Peyer's patch (tissue), 4 donors: ENCODE data around the gene PPP1R1B.
A peak's percentile ranks its signal among the peaks of the same experiment; 100 is the strongest.

ENCODE experiments used
- POLR2A ChIP-seq, 2 donors: fragments of 450-650 bp; IDR thresholded peaks; one replicate each; pipeline ENCODE4 v1.5.1; 2017; ENCODE audit warnings: antibody characterized with exemption in 2 of 2, mild to moderate bottlenecking in 2 of 2, moderate library complexity in 2 of 2
- TF ChIP-seq, protein P1 (sequence below), 6 experiments: fragments of 450-650 bp in 4 of 6; fragments of 200-600 bp in 2 of 6; sonication (generic) in 1 of 6; IDR thresholded peaks; one replicate each; pipeline ENCODE4 v1.5.1; 2017 to 2019; ENCODE audit warnings: antibody characterized with exemption in 6 of 6, mild to moderate bottlenecking in 3 of 6, moderate library complexity in 1 of 6

DNA sequence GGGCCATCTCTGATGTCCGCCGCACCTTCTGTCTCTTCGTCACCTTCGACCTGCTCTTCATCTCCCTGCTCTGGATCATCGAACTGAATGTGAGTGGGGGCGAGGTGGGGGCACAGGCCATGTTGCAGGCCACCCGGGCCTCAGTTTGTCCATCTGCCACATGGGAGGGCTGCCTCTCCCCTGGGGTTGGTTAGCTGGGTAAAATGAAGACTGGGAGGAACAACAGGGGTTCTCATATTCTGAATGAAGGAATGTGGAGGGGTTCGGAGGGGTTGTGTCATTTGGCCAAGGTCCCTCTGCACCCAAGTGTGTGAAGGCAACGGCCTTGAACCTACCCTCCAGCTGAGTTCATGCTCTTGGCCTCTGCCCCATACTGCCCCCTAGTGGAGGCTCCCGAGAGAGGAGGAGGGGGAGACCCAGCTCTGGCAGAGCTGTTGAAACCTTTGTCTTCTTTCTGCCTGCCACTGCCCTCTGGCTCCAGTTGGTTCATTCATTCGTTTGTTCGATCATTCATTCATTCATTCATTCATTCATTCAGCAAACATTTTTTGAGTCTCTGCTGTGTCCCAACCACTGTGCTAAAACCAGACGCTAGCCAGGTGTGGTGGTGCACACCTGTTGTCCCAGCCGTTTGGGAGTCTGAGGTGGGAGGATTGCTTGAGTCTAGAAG, 27.0 kb downstream of the PPP1R1B start:
- TF ChIP-seq, protein P1, sequence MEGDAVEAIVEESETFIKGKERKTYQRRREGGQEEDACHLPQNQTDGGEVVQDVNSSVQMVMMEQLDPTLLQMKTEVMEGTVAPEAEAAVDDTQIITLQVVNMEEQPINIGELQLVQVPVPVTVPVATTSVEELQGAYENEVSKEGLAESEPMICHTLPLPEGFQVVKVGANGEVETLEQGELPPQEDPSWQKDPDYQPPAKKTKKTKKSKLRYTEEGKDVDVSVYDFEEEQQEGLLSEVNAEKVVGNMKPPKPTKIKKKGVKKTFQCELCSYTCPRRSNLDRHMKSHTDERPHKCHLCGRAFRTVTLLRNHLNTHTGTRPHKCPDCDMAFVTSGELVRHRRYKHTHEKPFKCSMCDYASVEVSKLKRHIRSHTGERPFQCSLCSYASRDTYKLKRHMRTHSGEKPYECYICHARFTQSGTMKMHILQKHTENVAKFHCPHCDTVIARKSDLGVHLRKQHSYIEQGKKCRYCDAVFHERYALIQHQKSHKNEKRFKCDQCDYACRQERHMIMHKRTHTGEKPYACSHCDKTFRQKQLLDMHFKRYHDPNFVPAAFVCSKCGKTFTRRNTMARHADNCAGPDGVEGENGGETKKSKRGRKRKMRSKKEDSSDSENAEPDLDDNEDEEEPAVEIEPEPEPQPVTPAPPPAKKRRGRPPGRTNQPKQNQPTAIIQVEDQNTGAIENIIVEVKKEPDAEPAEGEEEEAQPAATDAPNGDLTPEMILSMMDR (IDR thresholded peaks at IDR 0.05), result peak; percentile 40 to 83 (median 78)
- no peak for TF ChIP-seq POLR2A (IDR thresholded peaks at IDR 0.05)
